ENCODE results near the gene FOXN3. TPM values are rescaled to one million over a fixed set of nuclear protein-coding genes. Genes with fewer than 3 reads are reported as not detected.

Gene FOXN3
- total RNA-seq, 6 experiments from 2014 or later: 41.5 to 74.2 (median 55.8) TPM

DNA sequence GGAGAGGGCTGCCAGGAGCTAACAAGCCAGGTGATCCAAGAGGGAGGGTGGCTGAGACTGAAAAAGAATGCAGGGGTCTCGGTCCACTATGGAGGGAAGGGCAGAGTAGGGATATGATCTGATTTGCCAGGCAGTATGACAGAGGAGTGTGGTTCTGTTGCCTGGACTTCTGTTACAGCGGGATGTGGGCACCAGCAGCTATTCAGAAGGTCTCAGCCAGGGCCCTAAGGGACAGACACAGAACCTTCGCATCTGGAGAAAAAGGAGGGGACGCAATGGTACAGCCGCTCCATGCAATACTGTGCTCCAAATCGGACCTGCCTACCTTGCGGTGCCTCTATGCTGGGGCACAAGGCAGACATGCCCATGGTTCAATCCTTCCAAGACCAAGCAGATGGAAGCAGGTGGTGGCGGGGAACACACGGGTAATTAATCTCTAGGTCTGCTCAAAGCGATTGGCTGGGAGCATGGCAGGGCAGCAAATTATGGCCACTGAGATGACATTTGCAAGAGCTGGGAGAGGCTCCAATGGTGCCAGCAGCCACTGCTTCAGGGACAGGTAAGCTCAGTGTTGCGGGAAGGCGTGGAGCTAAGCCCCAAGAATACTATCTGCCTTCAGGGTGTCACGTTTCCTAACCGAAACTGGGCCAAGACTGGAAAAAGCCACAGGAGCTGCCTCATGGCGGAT, 185.5 kb downstream of the FOXN3 start:
- peaks cover 0 to 19% (median 0%) of the 10 kb centered on the region in 4 donors for H3K4me1 ChIP-seq
- TF ChIP-seq POLR2A (IDR thresholded peaks at IDR 0.05): no peak
- TF ChIP-seq, protein P1, sequence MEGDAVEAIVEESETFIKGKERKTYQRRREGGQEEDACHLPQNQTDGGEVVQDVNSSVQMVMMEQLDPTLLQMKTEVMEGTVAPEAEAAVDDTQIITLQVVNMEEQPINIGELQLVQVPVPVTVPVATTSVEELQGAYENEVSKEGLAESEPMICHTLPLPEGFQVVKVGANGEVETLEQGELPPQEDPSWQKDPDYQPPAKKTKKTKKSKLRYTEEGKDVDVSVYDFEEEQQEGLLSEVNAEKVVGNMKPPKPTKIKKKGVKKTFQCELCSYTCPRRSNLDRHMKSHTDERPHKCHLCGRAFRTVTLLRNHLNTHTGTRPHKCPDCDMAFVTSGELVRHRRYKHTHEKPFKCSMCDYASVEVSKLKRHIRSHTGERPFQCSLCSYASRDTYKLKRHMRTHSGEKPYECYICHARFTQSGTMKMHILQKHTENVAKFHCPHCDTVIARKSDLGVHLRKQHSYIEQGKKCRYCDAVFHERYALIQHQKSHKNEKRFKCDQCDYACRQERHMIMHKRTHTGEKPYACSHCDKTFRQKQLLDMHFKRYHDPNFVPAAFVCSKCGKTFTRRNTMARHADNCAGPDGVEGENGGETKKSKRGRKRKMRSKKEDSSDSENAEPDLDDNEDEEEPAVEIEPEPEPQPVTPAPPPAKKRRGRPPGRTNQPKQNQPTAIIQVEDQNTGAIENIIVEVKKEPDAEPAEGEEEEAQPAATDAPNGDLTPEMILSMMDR (IDR thresholded peaks at IDR 0.05): no peak
- no peaks in the 10 kb centered on the region for H3K27me3 ChIP-seq
- H3K27ac ChIP-seq: no peak overlapping the region
- intact Hi-C loops (cut with DNase I): no loop called here
- H3K9me3 ChIP-seq: no peaks in the 10 kb centered on the region
- ATAC-seq: no peak
- DNase-seq: no peak
- no peaks in the 10 kb centered on the region for H3K36me3 ChIP-seq
- WGBS (ENCODE audit: insufficient coverage, low coverage, low lambda C conversion rate, missing lambda C conversion rate): 92% methylated on average over 7 of the region's 15 CpGs
- H3K4me3 ChIP-seq: no peak overlapping the region

DNA sequence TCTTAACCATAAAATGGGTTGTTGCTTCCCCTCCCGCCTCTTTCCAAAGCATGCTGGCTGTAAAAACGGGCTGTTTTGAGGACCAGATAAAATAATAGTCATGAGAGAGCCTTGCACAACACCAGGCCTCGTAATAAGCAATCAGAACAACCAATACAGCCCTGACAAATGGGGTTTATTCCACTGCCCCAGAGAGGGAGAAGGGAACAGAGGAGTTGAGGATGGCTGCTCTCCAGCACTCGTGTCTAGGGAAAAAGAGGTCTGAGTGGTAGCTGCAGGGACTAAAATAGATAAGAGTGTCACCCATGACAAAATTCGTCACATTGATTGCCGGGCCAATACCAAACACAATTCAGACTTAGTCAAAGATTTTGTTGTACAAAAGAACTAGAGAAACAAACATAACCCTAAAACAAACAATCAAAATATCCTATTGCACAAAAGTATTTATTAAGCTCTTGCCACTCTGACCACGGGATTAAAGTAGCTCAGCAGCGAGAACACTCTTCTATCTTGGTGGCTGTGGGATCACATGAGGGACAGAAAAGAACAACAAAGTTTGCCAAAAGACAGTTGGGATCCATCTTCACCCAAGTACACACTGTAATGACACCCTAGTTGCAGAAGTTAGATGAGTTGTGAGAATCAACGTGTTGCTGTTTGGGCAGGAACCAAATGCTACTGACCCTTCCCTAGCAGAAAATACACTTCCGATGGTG, 188.0 kb downstream of the FOXN3 start:
- Histone ChIP-seq H3K4me1 (peaks cover 0 to 19% (median 0%) of the 10 kb centered on the region in 4 donors), H3K27me3 (no peaks in the 10 kb centered on the region), H3K9me3 (no peaks in the 10 kb centered on the region), H3K27ac (no peak overlapping the region), H3K4me3 (no peak overlapping the region), H3K36me3 (no peaks in the 10 kb centered on the region)
- no peak for DNase-seq
- WGBS (ENCODE audit: insufficient coverage, low coverage, low lambda C conversion rate, missing lambda C conversion rate): 27% methylated on average over 9 of the region's 10 CpGs
- peak; percentile 60 to 72 (median 65) for ATAC-seq
- no peak for TF ChIP-seq POLR2A (IDR thresholded peaks at IDR 0.05)
- TF ChIP-seq, protein P1 (IDR thresholded peaks at IDR 0.05): no peak
- intact Hi-C loops (cut with DNase I): no loop called here

DNA sequence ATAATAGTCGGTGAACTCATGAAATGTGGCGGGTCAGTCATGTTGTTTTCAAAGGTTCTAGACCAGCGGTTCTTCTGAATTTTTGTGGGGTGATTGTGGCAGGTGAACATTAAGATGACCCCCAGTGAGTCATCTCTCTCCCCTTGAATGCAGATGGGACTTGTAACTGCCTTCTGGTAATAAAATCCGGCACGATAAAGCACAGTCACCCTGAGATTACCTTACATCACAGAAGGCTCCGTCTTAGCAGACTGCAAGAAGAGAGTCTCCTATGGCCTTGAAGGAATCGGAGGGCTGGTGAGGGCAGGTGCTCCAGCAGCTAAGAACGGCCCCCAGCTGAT, 189.6 kb downstream of the FOXN3 start:
- Histone ChIP-seq H3K4me3 (no peak overlapping the region), H3K27me3 (no peaks in the 10 kb centered on the region), H3K27ac (no peak overlapping the region), H3K36me3 (no peaks in the 10 kb centered on the region), H3K4me1 (peaks cover 0 to 15% (median 0%) of the 10 kb centered on the region in 4 donors), H3K9me3 (no peaks in the 10 kb centered on the region)
- intact Hi-C loops (cut with DNase I): no loop called here
- TF ChIP-seq, protein P1 (IDR thresholded peaks at IDR 0.05): no peak
- TF ChIP-seq POLR2A (IDR thresholded peaks at IDR 0.05): no peak
- 93% methylated on average over 3 of the region's 8 CpGs for WGBS (ENCODE audit: insufficient coverage, low coverage, low lambda C conversion rate, missing lambda C conversion rate)
- no peak for ATAC-seq
- DNase-seq: no peak

DNA sequence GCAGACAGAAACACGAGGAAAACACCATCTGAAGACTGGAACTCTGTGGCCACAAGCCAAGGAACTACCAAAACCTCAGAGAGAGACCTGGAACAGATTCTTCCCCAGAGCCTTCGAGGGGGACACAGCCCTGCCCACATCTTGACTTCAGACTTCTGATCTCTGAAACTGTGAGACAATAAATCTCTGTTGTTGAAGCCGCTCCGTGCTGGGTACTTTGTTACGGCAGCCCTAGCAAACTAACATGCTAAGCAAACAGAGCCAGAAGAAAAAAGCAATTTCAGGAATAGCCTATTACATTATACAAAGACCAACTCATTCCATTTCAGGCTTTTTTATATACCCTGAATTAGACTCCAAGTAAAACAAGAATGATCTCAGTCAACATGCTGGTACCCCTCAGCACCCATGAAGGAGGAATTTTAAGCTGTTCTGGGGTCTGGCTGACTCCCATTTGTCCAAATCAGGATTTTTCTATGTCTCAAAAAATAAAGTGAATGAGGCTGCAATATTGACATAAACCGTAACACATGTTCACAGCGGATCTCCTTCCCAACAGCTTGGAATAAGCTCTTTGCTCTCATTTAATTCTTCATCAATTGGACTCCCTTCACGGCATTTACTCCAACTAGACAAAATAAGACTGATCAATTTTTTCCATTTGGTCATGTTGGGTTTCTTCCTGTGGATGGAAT, 190.1 kb downstream of the FOXN3 start:
- Histone ChIP-seq H3K36me3 (no peaks in the 10 kb centered on the region), H3K4me3 (no peak overlapping the region), H3K4me1 (peaks cover 0 to 15% (median 0%) of the 10 kb centered on the region in 4 donors), H3K27ac (no peak overlapping the region), H3K27me3 (no peaks in the 10 kb centered on the region), H3K9me3 (no peaks in the 10 kb centered on the region)
- no peak for TF ChIP-seq POLR2A (IDR thresholded peaks at IDR 0.05)
- TF ChIP-seq, protein P1 (IDR thresholded peaks at IDR 0.05): no peak
- intact Hi-C loops (cut with DNase I): no loop called here
- no peak for DNase-seq
- no peak for ATAC-seq
- WGBS (ENCODE audit: insufficient coverage, low coverage, low lambda C conversion rate, missing lambda C conversion rate): 61% methylated on average over 8 of the region's 8 CpGs
